Measurements from ENCODE around the gene RTBDN.

GRCh38 chr19:12842511-12842910, 8.1 kb upstream of the RTBDN start:
- TF ChIP-seq RFX5 (IDR thresholded peaks at IDR 0.05; ENCODE audit: borderline replicate concordance, low read depth, low read length) (no peak), TAF1 (IDR thresholded peaks at IDR 0.05; ENCODE audit: low read depth, low read length) (no peak), CTCF (IDR thresholded peaks at IDR 0.05; ENCODE audit: control extremely low read depth in 1 of 3, insufficient read depth in 1 of 3, low read depth in 1 of 3, low read length in 3 of 3) (no peak), CTBP2 (IDR thresholded peaks at IDR 0.05; ENCODE audit: borderline replicate concordance, insufficient read depth, insufficient read length, low read length) (no peak), SIN3A (conservative IDR thresholded peaks at IDR 0.05 in 1 of 2, IDR thresholded peaks at IDR 0.05 in 1 of 2; ENCODE audit: low read depth in 1 of 2, low read length in 2 of 2) (no peak), MAFK (IDR thresholded peaks at IDR 0.05; ENCODE audit: low read depth, low read length) (no peak)
- TF ChIP-seq, protein P1, sequence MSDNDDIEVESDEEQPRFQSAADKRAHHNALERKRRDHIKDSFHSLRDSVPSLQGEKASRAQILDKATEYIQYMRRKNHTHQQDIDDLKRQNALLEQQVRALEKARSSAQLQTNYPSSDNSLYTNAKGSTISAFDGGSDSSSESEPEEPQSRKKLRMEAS (IDR thresholded peaks at IDR 0.05), result no peak

All from H1 (cell line).